Ovary (tissue), 3 donors: Measurements from ENCODE around the gene ANKRD44.

Experiments used
- EP300 ChIP-seq: sonication (generic); formaldehyde crosslinking; IDR thresholded peaks from one replicate; pipeline ENCODE4 v1.6.1; 2017; ENCODE audit warnings: antibody characterized with exemption
- POLR2A ChIP-seq: fragments of 450-650 bp; IDR thresholded peaks from one replicate; pipeline ENCODE4 v1.6.1; 2017; ENCODE audit warnings: antibody characterized with exemption, mild to moderate bottlenecking, moderate library complexity
- TF ChIP-seq, protein P1 (sequence below), 3 donors: fragments of 450-650 bp in 2 of 3; fragments of 200-600 bp in 1 of 3; IDR thresholded peaks; one replicate each; pipeline versions ENCODE4 v1.5.1 to v1.8.0; 2016 to 2022; ENCODE audit warnings: antibody characterized with exemption in 3 of 3, mild to moderate bottlenecking in 1 of 3
- donor health status: DM: no; HTN: no; CAD: no.

DNA sequence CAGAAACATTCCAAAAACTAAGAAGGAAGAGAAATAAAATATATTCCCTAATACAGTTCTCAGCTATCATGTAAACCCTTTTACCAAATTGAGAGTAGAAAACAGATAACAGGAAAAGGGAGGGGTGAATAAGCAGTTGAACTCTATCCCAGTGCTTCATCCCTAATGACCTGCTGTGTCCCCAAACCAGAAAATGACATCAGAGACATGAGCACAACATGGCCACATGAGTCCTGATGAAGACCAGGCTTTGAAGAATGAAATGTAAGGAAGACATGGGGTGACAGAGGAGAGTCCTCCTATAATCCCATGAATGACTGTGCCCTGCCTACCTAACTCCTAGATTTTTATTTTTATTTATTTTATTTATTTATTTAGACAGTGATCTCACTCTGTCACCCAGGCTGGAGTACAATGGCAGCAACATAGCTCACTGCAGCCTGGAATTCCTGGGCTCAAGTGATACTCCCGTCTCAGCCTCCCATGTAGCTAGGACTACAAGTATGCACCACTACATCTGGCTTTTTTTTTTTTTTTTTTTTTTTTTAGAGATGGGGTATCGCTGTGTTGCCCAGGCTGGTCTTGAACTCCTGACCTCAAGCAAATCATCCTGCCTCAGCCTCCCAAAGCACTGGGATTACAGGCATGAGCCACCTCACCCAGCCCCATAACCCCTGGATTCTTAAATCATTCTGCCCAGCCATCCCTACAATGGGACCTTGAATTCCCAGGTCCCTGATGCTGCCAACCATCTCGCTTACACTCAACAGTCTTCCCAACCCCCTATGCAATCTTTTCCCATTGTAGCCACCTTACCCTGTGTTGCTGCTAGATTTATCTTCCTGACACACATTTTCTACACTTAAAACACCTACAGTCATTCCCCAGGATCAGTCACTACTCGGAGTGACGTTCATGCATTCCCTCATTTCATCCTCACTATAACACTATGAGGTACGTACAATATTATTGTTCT is 64.5 kb downstream of the ANKRD44 start:
- TF ChIP-seq POLR2A (no peak), EP300 (no peak)
- TF ChIP-seq, protein P1, sequence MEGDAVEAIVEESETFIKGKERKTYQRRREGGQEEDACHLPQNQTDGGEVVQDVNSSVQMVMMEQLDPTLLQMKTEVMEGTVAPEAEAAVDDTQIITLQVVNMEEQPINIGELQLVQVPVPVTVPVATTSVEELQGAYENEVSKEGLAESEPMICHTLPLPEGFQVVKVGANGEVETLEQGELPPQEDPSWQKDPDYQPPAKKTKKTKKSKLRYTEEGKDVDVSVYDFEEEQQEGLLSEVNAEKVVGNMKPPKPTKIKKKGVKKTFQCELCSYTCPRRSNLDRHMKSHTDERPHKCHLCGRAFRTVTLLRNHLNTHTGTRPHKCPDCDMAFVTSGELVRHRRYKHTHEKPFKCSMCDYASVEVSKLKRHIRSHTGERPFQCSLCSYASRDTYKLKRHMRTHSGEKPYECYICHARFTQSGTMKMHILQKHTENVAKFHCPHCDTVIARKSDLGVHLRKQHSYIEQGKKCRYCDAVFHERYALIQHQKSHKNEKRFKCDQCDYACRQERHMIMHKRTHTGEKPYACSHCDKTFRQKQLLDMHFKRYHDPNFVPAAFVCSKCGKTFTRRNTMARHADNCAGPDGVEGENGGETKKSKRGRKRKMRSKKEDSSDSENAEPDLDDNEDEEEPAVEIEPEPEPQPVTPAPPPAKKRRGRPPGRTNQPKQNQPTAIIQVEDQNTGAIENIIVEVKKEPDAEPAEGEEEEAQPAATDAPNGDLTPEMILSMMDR (IDR thresholded peaks at IDR 0.05): no peak
